Activated naive CD8-positive, alpha-beta T cell treated with anti-CD3 and anti-CD28 coated beads for 36 hours (primary cell): ENCODE data around the gene VPS54. TPM values are rescaled to one million over a fixed set of nuclear protein-coding genes. Genes with fewer than 3 reads are reported as not detected.

ENCODE experiments used
- DNase-seq: peaks from one replicate; pipeline ENCODE4 v3.0.0; 2021
- H3K27ac Mint-ChIP-seq: one replicate; pipeline ENCODE4 v1.8.0; 2022; ENCODE audit warnings: mild to moderate bottlenecking, moderate library complexity, mixed read lengths
- H3K27me3 Mint-ChIP-seq: one replicate; pipeline ENCODE4 v1.8.0; 2022; ENCODE audit warnings: mild to moderate bottlenecking, mixed read lengths
- H3K36me3 Mint-ChIP-seq: one replicate; pipeline ENCODE4 v1.8.0; 2021; ENCODE audit warnings: mild to moderate bottlenecking, mixed read lengths
- H3K4me1 Mint-ChIP-seq: one replicate; pipeline ENCODE4 v1.8.0; 2021; ENCODE audit warnings: mixed read lengths
- H3K4me3 Mint-ChIP-seq: one replicate; pipeline ENCODE4 v1.8.0; 2022; ENCODE audit warnings: mild to moderate bottlenecking, moderate library complexity, mixed read lengths
- H3K9me3 Mint-ChIP-seq: one replicate; pipeline ENCODE4 v1.8.0; 2022; ENCODE audit warnings: mixed read lengths
- total RNA-seq, 2 experiments: library from RNA; stranded (reverse); gene quantifications; one replicate each; pipeline ENCODE4 v1.2.3, GENCODE V29; 2021

Gene VPS54
- total RNA-seq, 2 experiments from 2014 or later: 9.2 to 10.1 TPM

DNA sequence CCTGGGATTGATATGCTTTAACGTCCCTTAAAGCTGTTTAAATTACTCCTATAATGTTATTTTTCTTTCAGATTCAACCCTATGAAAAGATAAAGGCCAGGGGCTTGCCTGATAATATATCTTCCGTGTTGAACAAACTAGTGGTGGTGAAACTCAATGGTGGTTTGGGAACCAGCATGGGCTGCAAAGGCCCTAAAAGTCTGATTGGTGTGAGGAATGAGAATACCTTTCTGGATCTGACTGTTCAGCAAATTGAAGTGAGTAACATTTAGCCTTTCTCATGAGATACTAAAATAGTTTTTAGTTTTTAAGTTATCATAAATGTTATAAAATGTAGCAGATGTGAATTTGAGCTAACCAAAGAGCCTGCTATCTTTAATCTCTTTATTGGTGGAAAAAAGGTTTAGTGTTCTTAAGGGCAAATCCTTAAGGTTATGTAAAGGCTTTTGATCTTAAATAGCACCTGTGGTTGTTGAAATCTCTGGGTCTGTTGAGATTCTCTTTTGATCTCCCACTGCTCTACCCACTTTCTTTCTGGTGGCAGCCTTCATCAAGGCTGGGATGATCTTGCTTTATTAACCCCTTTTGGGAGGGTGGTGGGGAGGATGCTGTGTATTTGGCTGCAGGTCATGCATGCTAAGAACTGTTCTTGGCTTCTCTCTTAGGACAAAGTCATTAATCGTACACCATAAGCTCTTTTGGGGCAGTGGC is 136.7 kb downstream of the VPS54 start:
- peak overlapping the region; percentile 42 for H3K27ac Mint-ChIP-seq
- H3K27me3 Mint-ChIP-seq: no peaks in the 10 kb centered on the region
- H3K36me3 Mint-ChIP-seq: peaks cover 17% of the 10 kb centered on the region
- no peak overlapping the region for H3K4me3 Mint-ChIP-seq
- H3K9me3 Mint-ChIP-seq: no peaks in the 10 kb centered on the region
- H3K4me1 Mint-ChIP-seq: peaks cover 25% of the 10 kb centered on the region
- DNase-seq: no peak

DNA sequence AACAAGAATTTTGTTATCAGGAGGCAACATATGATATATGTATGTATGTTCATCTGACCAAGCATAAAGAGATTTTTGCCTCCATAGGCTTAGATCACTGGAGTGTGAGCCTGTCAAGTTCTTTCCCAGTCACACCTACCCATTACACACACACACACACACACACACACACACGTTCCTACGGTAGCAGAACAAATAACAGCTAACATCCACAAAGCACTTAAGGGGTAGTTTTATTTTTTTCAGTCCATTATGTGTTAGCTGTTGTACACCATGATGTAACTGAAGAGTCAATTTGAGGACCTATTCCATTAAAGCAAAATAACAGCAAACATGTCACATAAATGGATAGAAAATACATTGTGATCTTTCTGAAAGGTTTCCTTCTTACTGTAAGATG is 138.0 kb downstream of the VPS54 start:
- peaks cover 27% of the 10 kb centered on the region for H3K4me1 Mint-ChIP-seq
- peaks cover 22% of the 10 kb centered on the region for H3K36me3 Mint-ChIP-seq
- H3K4me3 Mint-ChIP-seq: no peak overlapping the region
- peak overlapping the region; percentile 1 for H3K27ac Mint-ChIP-seq
- H3K27me3 Mint-ChIP-seq: no peaks in the 10 kb centered on the region
- DNase-seq: no peak
- H3K9me3 Mint-ChIP-seq: no peaks in the 10 kb centered on the region

DNA sequence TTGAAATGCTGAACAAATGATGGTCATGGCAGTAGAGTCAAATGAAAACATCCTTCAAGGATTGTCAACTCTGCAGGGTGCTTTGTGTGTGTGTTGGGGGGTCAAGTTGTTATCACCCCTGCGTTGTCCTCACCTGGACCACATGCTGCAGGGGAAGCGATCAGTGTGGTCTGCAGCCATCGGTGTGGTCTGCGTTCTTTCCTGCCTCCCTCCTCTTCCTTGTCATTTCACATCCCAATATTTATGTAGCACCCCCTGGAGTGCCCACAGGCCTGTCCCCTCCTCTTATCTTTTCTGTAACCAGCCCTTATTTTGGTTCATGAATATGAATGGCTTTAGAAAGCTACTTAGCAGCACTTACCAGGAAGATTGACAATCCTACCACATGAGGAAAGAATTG is 138.6 kb downstream of the VPS54 start:
- peaks cover 22% of the 10 kb centered on the region for H3K36me3 Mint-ChIP-seq
- H3K27me3 Mint-ChIP-seq: no peaks in the 10 kb centered on the region
- DNase-seq: no peak
- H3K9me3 Mint-ChIP-seq: no peaks in the 10 kb centered on the region
- peaks cover 31% of the 10 kb centered on the region for H3K4me1 Mint-ChIP-seq
- no peak overlapping the region for H3K27ac Mint-ChIP-seq
- no peak overlapping the region for H3K4me3 Mint-ChIP-seq

DNA sequence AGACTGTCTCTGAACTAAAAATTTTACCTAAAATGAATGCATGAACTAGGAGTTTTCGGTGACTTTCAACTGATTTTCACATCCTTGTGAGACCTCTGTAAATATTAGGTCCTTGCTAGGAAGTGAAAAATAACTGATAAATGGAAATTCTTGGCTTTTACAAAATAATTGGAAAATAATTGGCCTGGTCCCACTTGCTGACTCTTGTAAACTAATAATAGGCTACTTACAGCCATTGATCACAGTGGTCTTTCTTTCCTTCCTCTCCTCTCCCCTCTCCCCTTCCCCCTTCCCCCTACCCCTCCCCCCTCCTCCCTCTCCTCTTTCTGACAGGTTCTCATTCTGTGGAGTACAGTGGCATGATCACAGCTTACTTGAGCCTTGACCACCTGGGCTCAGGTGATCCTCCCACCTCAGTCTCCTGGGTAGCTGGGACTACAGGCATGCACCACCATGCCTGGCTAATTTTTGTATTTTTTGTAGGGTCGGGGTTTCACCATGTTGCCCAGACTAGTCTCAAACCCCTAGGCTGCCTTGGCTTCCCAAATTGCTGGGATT is 139.3 kb downstream of the VPS54 start:
- H3K27ac Mint-ChIP-seq: no peak overlapping the region
- DNase-seq: no peak
- no peaks in the 10 kb centered on the region for H3K27me3 Mint-ChIP-seq
- no peaks in the 10 kb centered on the region for H3K9me3 Mint-ChIP-seq
- H3K4me1 Mint-ChIP-seq: peaks cover 37% of the 10 kb centered on the region
- no peak overlapping the region for H3K4me3 Mint-ChIP-seq
- peaks cover 26% of the 10 kb centered on the region for H3K36me3 Mint-ChIP-seq

DNA sequence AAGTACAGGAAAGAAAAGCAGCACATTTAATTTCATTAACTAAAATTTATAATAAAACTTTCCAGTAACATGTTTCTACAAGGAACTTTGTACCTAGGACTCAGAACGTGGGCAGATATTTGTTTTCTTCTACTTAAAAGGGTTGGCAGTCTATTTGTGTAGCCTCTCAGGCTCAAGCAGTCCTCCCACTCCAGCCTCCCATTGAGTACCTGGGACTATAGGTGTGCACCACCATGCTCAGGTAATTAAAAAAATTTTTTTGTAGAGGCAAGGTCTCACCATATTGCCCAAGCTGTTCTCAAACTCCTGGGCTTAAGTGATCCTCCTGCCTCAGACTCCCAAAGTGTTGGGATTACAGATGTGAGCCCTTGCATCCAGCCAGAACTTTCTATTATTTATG is 140.7 kb downstream of the VPS54 start:
- H3K9me3 Mint-ChIP-seq: peaks cover 5% of the 10 kb centered on the region
- no peak overlapping the region for H3K4me3 Mint-ChIP-seq
- no peak overlapping the region for H3K27ac Mint-ChIP-seq
- DNase-seq: no peak
- H3K27me3 Mint-ChIP-seq: no peaks in the 10 kb centered on the region
- H3K4me1 Mint-ChIP-seq: peaks cover 37% of the 10 kb centered on the region
- H3K36me3 Mint-ChIP-seq: peaks cover 35% of the 10 kb centered on the region

DNA sequence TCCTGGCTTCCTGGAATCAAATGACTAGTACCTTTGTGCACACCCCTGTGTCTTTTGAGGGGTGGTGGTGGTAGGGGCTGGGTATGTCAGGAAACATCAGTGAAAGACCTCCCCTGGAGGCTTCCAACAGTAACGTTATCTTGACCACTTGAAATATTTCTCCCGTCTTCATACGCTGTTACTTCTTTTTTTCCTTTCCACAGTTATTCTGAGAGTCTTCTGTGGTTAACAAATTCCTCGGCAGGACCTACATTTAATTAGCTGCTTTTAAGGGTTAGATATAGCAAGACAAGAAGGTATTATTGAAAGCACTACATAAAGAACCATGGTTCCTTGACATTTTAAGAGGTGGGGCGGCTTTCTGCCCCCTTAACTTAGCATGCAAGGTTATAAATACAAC is 142.9 kb downstream of the VPS54 start:
- DNase-seq: no peak
- Mint-ChIP-seq H3K27me3 (no peaks in the 10 kb centered on the region), H3K27ac (no peak overlapping the region), H3K36me3 (peaks cover 36% of the 10 kb centered on the region), H3K9me3 (peaks cover 7% of the 10 kb centered on the region), H3K4me1 (peaks cover 20% of the 10 kb centered on the region), H3K4me3 (no peak overlapping the region)

DNA sequence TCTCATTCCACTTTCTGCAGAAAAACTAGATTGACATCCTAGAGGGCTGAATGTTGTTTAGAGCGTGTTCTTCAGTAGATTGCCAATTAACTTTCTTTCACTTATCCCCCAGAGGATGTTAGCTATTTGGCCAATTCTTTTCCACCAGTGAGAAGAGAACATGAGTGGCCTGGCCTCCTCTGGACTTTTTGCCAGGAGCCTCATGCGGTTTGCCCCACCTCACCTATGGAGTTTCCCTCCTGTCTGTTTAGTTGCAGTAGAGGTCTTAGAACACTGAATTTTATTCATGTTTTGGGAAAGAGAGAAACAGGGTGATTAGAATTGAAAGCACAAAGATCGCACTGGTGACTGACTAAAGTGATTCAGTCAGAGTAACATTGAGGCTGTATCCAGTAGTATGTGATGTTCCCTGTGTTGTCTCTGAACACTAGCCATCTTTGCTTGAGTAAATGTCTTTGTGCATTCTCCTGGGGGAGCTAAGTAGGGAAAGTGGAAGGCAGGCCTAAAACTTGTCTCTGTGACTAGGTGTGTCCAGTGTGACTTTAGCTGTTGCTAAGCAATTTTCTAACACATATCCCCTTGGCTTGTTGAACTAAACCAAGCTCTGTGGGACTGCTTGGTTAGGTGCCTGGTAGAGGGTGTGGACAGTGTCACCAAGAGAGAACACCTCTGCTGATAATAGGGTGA is 143.5 kb downstream of the VPS54 start:
- H3K27me3 Mint-ChIP-seq: no peaks in the 10 kb centered on the region
- peaks cover 7% of the 10 kb centered on the region for H3K9me3 Mint-ChIP-seq
- no peak for DNase-seq
- H3K4me1 Mint-ChIP-seq: peaks cover 17% of the 10 kb centered on the region
- peaks cover 36% of the 10 kb centered on the region for H3K36me3 Mint-ChIP-seq
- H3K4me3 Mint-ChIP-seq: no peak overlapping the region
- no peak overlapping the region for H3K27ac Mint-ChIP-seq

DNA sequence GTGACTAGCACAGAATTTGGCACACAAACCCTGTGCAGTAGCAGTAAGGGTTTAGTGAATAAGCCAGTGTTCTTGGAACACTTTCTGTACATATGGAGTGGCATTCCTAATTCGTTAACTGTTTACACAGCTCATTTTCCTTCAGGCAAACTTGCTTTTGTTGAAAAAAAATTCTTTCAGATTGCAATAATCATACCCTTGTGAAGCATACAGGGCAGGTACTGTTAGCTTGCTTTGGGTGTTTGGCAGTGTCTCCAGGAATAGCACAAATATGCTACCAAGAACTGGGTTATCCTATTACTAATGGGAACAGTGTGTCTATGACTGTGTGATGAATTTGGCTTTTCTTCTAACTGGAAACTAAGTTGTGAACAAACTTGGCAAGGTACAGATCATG is 144.1 kb downstream of the VPS54 start:
- Mint-ChIP-seq H3K9me3 (peaks cover 7% of the 10 kb centered on the region), H3K27ac (no peak overlapping the region), H3K27me3 (no peaks in the 10 kb centered on the region), H3K4me3 (no peak overlapping the region), H3K36me3 (peaks cover 36% of the 10 kb centered on the region), H3K4me1 (peaks cover 14% of the 10 kb centered on the region)
- DNase-seq: no peak

DNA sequence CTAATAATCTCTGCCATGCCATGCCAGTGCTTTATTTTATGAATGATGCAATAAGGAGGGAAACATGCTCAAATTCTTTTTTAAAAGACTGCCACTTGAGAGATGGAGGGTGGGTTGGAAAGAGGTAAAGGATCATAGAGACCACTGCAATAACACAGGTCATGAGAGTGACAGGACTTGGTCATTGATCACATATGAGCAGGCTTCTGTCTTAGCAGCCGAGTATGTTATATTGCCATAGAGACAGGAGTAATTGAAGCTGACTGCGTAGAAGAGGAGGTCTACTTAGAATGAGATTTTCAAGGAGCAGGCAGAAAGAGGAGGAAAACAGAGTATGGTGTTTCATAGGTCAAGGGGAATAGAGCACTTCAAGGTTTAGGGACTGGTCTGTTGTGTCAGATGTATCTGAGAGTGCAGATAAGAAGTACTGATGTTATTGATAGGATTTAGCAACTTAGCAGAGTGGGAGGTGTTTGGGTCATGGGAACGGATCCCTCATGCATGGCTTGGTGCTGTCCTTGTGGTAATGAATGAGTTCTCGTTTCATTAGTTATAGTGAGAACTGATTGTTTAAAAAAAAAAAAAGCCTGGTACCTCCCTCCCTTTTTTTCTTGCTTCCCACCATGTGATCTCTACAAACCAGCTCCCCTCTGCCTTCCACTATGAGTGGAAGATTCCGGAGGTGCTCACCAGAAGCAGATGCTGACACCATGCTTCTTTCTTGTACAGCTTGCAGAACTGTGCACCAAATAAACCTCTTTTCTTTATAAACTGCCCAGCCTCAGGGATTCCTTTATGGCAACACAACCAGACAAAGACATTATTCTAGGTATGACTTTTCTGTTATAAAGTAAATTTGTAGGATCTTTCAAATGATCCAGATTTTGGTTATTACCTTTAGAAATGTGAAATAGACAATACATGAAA is 144.8 kb downstream of the VPS54 start:
- Mint-ChIP-seq H3K27me3 (no peaks in the 10 kb centered on the region), H3K4me3 (no peak overlapping the region), H3K27ac (no peak overlapping the region), H3K36me3 (peaks cover 36% of the 10 kb centered on the region), H3K9me3 (peaks cover 7% of the 10 kb centered on the region), H3K4me1 (peaks cover 14% of the 10 kb centered on the region)
- no peak for DNase-seq

DNA sequence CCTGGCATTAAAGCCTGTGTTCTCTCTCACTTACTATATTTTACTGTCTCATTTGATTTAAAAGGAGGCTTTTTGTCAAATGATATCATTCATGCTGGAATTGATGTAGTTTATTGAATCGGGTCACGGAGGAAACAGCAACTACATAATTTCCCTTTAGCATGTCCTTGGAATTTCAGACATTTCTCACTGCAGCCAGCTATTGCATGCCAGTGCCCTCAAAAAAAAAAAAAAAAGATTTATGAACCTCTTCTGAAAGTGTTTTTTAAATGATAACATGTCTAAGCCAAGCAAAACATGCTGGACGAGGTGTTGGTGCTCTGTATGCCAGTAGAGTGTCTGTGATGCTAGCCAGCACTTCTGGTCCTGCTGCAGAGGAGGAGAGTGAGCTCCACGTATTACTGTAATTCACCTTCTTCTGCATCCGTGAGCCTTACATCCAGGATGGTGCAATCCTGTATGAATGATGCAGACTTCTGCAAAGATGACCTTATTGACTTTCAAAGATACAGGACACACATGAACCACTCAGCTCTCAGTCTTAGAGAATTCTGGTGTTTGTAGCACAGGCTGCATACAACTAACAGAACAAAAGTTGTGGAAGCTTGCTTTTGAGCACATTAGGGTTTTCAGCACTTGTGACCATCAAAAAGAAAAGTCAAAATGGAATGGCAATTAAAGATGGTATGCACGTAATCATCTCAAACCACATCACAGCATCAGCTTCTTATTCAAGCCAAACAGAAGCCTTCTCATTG is 146.5 kb downstream of the VPS54 start:
- Mint-ChIP-seq H3K36me3 (peaks cover 36% of the 10 kb centered on the region), H3K27ac (no peak overlapping the region), H3K27me3 (no peaks in the 10 kb centered on the region), H3K4me3 (no peak overlapping the region), H3K9me3 (peaks cover 7% of the 10 kb centered on the region), H3K4me1 (peaks cover 19% of the 10 kb centered on the region)
- DNase-seq: no peak

DNA sequence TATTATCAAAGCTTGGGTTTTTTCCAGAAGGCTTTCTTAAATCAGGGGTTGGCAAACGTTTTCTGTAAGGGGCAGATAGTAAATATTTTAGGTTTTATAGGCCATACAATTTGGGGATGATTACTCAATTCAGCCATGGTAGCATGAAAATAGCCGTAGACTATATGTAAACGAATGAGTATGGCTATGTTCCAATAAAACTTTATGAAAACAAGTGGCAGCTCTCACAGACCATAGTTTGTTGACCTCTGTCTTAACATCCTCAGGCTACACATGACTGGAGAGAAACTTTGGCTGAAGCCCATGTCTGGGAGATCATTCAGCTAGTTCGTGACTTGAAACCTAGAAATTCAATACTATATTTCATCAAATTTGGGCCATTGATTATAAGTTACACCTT is 147.4 kb downstream of the VPS54 start:
- no peak overlapping the region for H3K4me3 Mint-ChIP-seq
- DNase-seq: no peak
- peaks cover 19% of the 10 kb centered on the region for H3K4me1 Mint-ChIP-seq
- peaks cover 7% of the 10 kb centered on the region for H3K9me3 Mint-ChIP-seq
- no peaks in the 10 kb centered on the region for H3K27me3 Mint-ChIP-seq
- H3K36me3 Mint-ChIP-seq: peaks cover 31% of the 10 kb centered on the region
- H3K27ac Mint-ChIP-seq: no peak overlapping the region

DNA sequence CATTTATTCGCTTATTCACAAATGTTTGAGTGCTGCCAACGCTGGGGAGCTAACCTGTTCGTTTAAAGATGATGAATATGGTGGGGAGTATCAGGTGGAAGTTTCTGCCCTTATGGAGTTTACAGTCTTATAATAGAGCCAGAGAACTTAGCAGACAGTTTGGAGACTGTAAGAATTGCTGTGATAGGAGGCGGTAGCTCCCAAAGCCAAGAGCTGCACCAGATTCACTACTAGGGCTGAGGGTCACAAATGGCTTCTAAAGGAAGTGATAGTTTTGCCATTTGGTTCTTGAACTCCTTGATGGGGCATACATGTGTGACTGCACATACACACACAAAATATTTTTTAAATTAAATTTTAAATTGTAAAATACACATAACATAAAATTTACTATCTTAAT is 148.5 kb downstream of the VPS54 start:
- peaks cover 23% of the 10 kb centered on the region for H3K4me1 Mint-ChIP-seq

DNA sequence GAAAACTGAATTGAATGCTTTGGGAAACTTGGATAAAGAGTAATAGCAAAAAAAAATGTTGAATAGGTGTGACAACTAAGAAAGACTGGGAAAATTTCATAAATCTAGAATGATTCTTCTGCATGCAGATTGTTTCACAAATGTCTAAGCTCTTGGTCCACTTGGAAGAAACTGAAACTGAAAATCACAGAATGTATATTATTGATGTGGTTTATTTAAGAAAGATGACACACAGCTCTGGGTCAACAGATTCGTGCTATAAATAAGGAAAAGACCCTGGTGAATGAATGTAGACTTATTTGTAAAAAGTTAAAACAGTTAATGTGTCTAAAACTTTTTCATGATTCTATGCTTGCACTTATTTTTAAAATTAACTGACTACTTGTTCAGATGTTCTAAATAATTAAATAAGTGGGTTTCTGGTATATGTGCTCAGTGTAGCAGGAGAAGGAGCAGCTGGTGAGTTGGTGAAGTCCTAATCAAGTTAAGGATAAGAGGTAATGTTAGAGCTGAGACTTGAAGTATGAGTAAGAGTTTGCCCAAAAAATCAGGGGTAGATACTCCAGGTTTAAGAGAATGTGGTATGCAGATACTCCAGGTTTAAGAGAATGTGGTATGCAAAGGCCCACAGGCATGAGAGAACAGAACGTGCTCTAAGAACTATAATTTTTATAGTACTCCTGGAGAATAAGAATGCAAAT is 153.1 kb downstream of the VPS54 start:
- Mint-ChIP-seq H3K9me3 (no peaks in the 10 kb centered on the region), H3K36me3 (peaks cover 19% of the 10 kb centered on the region), H3K27me3 (no peaks in the 10 kb centered on the region), H3K4me1 (peaks cover 36% of the 10 kb centered on the region), H3K4me3 (no peak overlapping the region), H3K27ac (peak overlapping the region; percentile 65)
- no peak for DNase-seq

More for the DNA sequence above, 148.5 kb downstream of the VPS54 start:
- H3K36me3 Mint-ChIP-seq: peaks cover 34% of the 10 kb centered on the region
- no peak for DNase-seq
- peaks cover 7% of the 10 kb centered on the region for H3K9me3 Mint-ChIP-seq
- no peaks in the 10 kb centered on the region for H3K27me3 Mint-ChIP-seq
- no peak overlapping the region for H3K4me3 Mint-ChIP-seq
- no peak overlapping the region for H3K27ac Mint-ChIP-seq
